SH-SY5Y (cell line): Measurements from ENCODE around the gene TCF4.

Experiments used
- GATA2 ChIP-seq: IDR thresholded peaks from 2 replicates; pipeline ENCODE4 v1.6.1; 2011; ENCODE audit warnings: mild to moderate bottlenecking, low read depth, low read length
- GATA3 ChIP-seq: IDR thresholded peaks from 2 replicates; pipeline ENCODE4 v1.6.1; 2011; ENCODE audit warnings: low read depth, mild to moderate bottlenecking, low read length, moderate library complexity

DNA sequence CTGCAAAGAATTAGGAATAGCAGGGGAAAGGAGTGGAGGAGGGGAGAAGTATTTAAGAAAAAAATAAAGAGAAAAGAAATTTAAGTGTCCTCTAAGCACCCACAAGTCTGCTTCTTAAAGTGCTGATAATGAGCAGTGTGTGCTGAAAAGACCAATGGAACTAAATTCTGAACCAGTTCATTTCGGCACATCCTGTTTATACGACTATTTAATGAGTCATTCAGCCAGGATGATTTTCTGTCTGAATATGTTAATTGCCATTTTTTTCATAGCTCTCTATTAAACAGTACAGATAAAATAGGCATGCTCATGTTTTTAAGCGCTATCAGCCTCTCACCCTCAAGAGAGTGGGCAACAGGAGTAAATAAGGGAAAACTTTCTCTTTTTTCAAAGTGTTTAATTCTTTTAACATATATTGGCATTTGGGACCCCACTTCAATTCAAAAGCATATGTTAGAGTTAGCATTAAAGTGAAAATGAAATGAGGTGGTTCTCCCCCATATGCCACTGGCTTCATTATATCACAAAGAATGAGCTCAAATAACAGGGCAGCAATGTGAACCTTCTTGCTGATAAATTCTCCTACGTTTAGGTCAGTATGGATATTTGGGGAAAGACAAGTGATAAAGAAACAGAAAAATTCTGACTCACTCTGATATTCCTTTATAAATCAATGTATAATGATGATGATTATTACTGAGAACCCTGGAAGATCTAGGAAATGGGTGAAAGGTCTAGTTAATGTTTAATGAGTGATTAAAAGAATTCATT, 87.5 kb downstream of the TCF4 start:
- TF ChIP-seq GATA2 (no peak), GATA3 (no peak)
